ENCODE results near the gene NKAIN4. TPM values are rescaled to one million over a fixed set of nuclear protein-coding genes. Genes with fewer than 3 reads are reported as not detected.
"Not testable (repeated sequence)": the region's sequence is repeated elsewhere in the genome, so short reads cannot be mapped to it uniquely, and the experiment has no call there.

Gene NKAIN4
- total RNA-seq, 4 donors from 2014 or later: 0.79 TPM; not detected in 3

DNA sequence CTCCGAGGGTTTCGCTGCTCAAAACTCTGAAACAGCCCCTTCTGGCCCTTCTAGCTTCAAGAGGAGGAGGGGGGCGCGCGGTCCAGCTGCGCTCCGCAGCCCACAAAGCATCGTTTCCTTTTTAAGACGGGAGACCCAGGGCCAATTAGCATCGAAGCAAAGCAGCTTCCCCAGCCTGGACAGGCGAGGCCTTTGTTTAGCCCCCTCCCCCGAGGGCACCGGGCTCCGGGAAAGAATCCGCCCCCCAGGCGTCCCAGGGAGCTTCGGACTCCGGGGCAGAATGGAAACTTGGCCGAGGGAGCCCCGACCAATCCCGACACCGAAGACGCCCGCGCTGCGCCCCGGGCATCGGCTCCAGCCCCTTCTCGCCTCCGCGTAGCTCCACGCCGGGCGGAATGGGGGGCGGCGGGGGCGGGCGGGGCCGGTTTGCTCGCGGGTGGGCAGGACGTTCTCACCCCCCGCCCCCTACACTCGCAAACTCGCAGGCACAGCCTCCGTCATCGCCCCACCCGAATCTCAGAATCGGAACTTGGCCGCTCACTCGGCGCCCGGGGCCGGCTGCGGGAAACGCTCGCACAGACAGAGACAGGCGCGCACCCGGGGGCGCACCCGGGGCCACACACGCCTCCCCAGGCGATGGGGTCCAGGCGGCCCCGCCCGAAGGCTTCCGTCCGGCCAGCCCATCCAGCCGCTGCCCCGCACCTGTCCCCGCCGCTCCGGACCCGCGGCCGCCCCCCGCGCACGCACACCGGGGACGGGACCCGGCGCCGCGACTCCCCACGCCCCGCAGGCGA, 628 bp downstream of the NKAIN4 start:
- in situ Hi-C loops (cut with MboI; ENCODE audit: low pct_ligation_motif_present in 1 of 4, low pct_unique_long_range_greater_than_20kb in 1 of 4, low sequenced_read_pairs in 3 of 4): no loop called here
- DNase-seq: no peak
- 9% methylated on average over 13 of the region's 89 CpGs; no CpG with 5 or more reads in 1 of the 2 donors for WGBS, 2 donors (ENCODE audit: low coverage in 1 of 2)
- Histone ChIP-seq H3K27me3 (peaks cover 69% of the 10 kb centered on the region), H3K36me3 (no peaks in the 10 kb centered on the region), H3K4me1 (peaks cover 0 to 16% (median 10%) of the 10 kb centered on the region in 4 donors), H3K27ac (no peak overlapping the region), H3K4me3 (peak overlapping the region in 3 of 4 donors; percentile 12 to 39 (median 14)), H3K9me3 (no peaks in the 10 kb centered on the region)
- intact Hi-C loops (cut with DNase I; ENCODE audit: low total_unique reads): no loop called here
- TF ChIP-seq POLR2AphosphoS5 (IDR thresholded peaks at IDR 0.05): no peak
- no peak for TF ChIP-seq EP300 (IDR thresholded peaks at IDR 0.05; ENCODE audit: low read depth)
- no peak for TF ChIP-seq POLR2A (IDR thresholded peaks at IDR 0.05)
- TF ChIP-seq, protein P1, sequence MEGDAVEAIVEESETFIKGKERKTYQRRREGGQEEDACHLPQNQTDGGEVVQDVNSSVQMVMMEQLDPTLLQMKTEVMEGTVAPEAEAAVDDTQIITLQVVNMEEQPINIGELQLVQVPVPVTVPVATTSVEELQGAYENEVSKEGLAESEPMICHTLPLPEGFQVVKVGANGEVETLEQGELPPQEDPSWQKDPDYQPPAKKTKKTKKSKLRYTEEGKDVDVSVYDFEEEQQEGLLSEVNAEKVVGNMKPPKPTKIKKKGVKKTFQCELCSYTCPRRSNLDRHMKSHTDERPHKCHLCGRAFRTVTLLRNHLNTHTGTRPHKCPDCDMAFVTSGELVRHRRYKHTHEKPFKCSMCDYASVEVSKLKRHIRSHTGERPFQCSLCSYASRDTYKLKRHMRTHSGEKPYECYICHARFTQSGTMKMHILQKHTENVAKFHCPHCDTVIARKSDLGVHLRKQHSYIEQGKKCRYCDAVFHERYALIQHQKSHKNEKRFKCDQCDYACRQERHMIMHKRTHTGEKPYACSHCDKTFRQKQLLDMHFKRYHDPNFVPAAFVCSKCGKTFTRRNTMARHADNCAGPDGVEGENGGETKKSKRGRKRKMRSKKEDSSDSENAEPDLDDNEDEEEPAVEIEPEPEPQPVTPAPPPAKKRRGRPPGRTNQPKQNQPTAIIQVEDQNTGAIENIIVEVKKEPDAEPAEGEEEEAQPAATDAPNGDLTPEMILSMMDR (IDR thresholded peaks at IDR 0.05): no peak

DNA sequence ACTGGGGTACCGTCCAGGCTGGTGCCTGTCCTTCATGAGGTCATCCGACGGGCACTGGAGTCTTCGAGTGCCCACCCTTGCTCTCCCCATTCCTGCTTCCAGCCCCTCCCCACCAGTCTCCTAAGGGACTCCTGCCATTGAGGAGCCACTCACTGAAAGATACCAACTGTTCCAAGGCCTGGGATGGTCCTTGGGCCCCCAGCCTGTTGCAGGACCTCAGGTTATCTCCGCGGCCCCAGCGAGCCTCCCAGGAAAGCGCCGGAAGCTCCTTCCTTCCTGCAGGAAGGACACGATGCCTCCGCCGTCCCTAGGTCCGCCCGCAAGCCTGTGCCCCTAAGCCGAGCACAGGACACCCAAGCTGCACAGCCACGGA, 1.2 kb downstream of the NKAIN4 start:
- Histone ChIP-seq H3K4me3 (peak overlapping the region in 1 of 4 donors; percentile 39), H3K36me3 (no peaks in the 10 kb centered on the region), H3K27me3 (peaks cover 75% of the 10 kb centered on the region), H3K4me1 (peaks cover 0 to 16% (median 10%) of the 10 kb centered on the region in 4 donors), H3K9me3 (no peaks in the 10 kb centered on the region), H3K27ac (no peak overlapping the region)
- TF ChIP-seq, protein P1 (IDR thresholded peaks at IDR 0.05): no peak
- TF ChIP-seq POLR2A (IDR thresholded peaks at IDR 0.05) (no peak), EP300 (IDR thresholded peaks at IDR 0.05; ENCODE audit: low read depth) (no peak), POLR2AphosphoS5 (IDR thresholded peaks at IDR 0.05) (no peak)
- intact Hi-C loops (cut with DNase I; ENCODE audit: low total_unique reads): no loop called here
- DNase-seq: no peak
- 39 to 59% methylated on average over 3 to 4 of the region's 16 CpGs for WGBS, 2 donors (ENCODE audit: low coverage in 1 of 2)
- in situ Hi-C loops (cut with MboI; ENCODE audit: low pct_ligation_motif_present in 1 of 4, low pct_unique_long_range_greater_than_20kb in 1 of 4, low sequenced_read_pairs in 3 of 4): no loop called here

DNA sequence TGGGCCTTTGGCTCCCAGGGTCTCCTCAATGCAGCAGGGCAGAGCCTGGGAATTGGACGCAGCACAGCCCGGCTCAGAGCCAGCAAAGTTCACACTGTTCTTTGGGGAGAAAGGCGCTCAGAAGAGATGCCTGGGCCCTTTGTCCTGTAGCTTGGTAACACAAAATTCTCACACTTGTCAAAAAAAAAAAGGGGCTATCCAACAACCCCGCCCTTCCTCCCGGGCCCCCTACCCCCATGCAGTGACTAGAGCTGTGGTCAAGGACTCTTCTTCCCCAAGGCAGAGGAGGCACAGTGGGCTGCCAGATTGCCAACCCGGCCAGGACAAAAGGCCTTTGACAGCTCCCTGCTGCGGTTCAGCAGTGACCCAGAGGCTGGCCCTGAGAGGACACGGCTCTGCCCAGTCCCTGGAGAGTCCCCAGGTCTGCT, 2.0 kb downstream of the NKAIN4 start:
- DNase-seq: no peak
- Histone ChIP-seq H3K4me1 (peaks cover 0 to 16% (median 10%) of the 10 kb centered on the region in 4 donors), H3K36me3 (no peaks in the 10 kb centered on the region), H3K27me3 (peaks cover 83% of the 10 kb centered on the region), H3K27ac (no peak overlapping the region), H3K4me3 (no peak overlapping the region), H3K9me3 (no peaks in the 10 kb centered on the region)
- intact Hi-C loops (cut with DNase I; ENCODE audit: low total_unique reads): no loop called here
- 64% methylated on average over 8 of the region's 8 CpGs; no CpG with 5 or more reads in 1 of the 2 donors for WGBS, 2 donors (ENCODE audit: low coverage in 1 of 2)
- in situ Hi-C loops (cut with MboI; ENCODE audit: low pct_ligation_motif_present in 1 of 4, low pct_unique_long_range_greater_than_20kb in 1 of 4, low sequenced_read_pairs in 3 of 4): no loop called here
- no peak for TF ChIP-seq POLR2AphosphoS5 (IDR thresholded peaks at IDR 0.05)
- no peak for TF ChIP-seq POLR2A (IDR thresholded peaks at IDR 0.05)
- no peak for TF ChIP-seq EP300 (IDR thresholded peaks at IDR 0.05; ENCODE audit: low read depth)
- TF ChIP-seq, protein P1 (IDR thresholded peaks at IDR 0.05): no peak

DNA sequence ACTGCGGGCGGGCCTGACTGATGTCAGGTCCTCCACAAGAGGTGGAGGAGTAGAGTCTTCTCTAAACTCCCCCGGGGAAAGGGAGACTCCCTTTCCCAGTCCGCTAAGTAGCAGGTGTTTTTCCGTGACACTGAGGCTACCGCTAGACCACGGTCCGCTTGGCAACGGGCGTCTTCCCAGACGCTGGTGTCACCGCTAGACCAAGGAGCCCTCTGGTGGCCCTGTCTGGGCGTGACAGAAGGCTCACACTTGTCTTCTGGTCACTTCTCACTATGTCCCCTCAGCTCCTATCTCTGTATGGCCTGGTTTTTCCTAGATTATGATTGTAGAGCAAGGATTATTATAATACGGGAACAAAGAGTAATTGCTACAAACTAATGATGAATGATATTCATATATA, 2.9 kb downstream of the NKAIN4 start:
- H3K27ac ChIP-seq; H3K4me3 ChIP-seq; H3K36me3 ChIP-seq; DNase-seq; in situ Hi-C loops (cut with MboI; ENCODE audit: low pct_ligation_motif_present in 1 of 4, low pct_unique_long_range_greater_than_20kb in 1 of 4, low sequenced_read_pairs in 3 of 4); H3K9me3 ChIP-seq; intact Hi-C loops (cut with DNase I; ENCODE audit: low total_unique reads): not testable (repeated sequence)
- 33 to 42% methylated on average over 2 to 14 of the region's 14 CpGs for WGBS, 2 donors (ENCODE audit: low coverage in 1 of 2)
- TF ChIP-seq, protein P1 (IDR thresholded peaks at IDR 0.05): peak in 1 of 5 experiments; percentile 12
- Histone ChIP-seq H3K27me3 (peaks cover 90% of the 10 kb centered on the region), H3K4me1 (peaks cover 0 to 16% (median 10%) of the 10 kb centered on the region in 4 donors)

All from transverse colon (tissue), 4 donors.